SK-N-SH treated with all-trans-retinoic acid at 6 μM for 48 hours (cell line): ENCODE data around the gene AKTIP.
"Not testable (repeated sequence)": the region's sequence is repeated elsewhere in the genome, so short reads cannot be mapped to it uniquely, and the experiment has no call there.

Source experiments
- PPARA ChIP-seq: fragments of 250-450 bp; sonication (Bioruptor Pico); IDR thresholded peaks from 2 replicates; pipeline ENCODE4 v1.5.0; 2020; ENCODE audit warnings: mild to moderate bottlenecking, borderline replicate concordance
- ZFP3 ChIP-seq: fragments of 250-450 bp; sonication (Bioruptor Pico); IDR thresholded peaks from 2 replicates; pipeline ENCODE4 v1.5.0; 2020; ENCODE audit warnings: mild to moderate bottlenecking, moderate library complexity
- ZNF8 ChIP-seq: fragments of 450-650 bp; formaldehyde crosslinking; IDR thresholded peaks from 2 replicates; pipeline ENCODE4 v1.5.0; 2020; ENCODE audit warnings: mild to moderate bottlenecking, moderate library complexity

DNA sequence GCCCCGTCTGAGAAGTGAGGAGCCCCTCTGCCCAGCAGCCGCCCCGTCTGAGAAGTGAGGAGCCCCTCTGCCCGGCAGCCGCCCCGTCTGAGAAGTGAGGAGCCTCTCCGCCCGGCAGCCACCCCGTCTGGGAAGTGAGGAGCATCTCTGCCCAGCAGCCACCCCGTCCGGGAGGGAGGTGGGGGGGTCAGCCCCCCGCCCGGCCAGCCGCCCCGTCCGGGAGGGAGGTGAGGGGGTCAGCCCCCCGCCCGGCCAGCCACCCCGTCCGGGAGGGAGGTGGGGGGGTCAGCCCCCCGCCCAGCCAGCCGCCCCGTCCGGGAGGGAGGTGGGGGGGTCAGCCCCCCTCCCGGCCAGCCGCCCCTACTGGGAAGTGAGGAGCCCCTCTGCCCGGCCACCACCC, 36.3 kb upstream of the AKTIP start:
- not testable (repeated sequence) for TF ChIP-seq ZNF8, PPARA, ZFP3 (CRISPR knock-in tag)
